Heart left ventricle (tissue), 16 donors: Measurements from ENCODE around the gene TLE4. TPM values are rescaled to one million over a fixed set of nuclear protein-coding genes. Genes with fewer than 3 reads are reported as not detected.

Experiments
- ATAC-seq, 4 donors: fragments of 200-7000 bp; cut with Tn5 transposase; one replicate each; pipeline ENCODE4 v1.9.1; 2020 to 2022; ENCODE audit warnings: moderate library complexity in 4 of 4, mild to moderate bottlenecking in 3 of 4, moderate number of reproducible peaks in 1 of 4
- DNase-seq, 5 donors: peaks; one replicate each; pipeline ENCODE4 v3.0.0-alpha.2; 2020
- H3K27ac ChIP-seq, 12 donors: fragments of 200-600 bp; sonication (generic) in 4 of 12; one replicate each; pipeline versions ENCODE4 v1.5.0 to v1.8.0; 2016 to 2022; ENCODE audit warnings: mild to moderate bottlenecking in 2 of 12
- H3K27me3 ChIP-seq, 9 donors: fragments of 200-600 bp; sonication (generic) in 2 of 9; one replicate each; pipeline versions ENCODE4 v1.5.1 to v1.8.0; 2016 to 2022; ENCODE audit warnings: mild to moderate bottlenecking in 3 of 9
- H3K36me3 ChIP-seq, 9 donors: fragments of 200-600 bp; sonication (generic) in 2 of 9; one replicate each; pipeline versions ENCODE4 v1.5.0 to v1.8.0; 2018 to 2022; ENCODE audit warnings: mild to moderate bottlenecking in 2 of 9
- H3K4me1 ChIP-seq, 12 donors: fragments of 200-600 bp; sonication (generic) in 4 of 12; one replicate each; pipeline versions ENCODE4 v1.5.0 to v1.8.0; 2016 to 2022; ENCODE audit warnings: mild to moderate bottlenecking in 3 of 12
- H3K4me3 ChIP-seq, 12 donors: fragments of 200-600 bp; sonication (generic) in 4 of 12; one replicate each; pipeline versions ENCODE4 v1.5.0 to v1.8.0; 2017 to 2022; ENCODE audit warnings: mild to moderate bottlenecking in 9 of 12, moderate library complexity in 4 of 12
- H3K9me3 ChIP-seq, 12 donors: fragments of 200-600 bp; sonication (generic) in 4 of 12; one replicate each; pipeline versions ENCODE4 v1.5.0 to v1.8.0; 2016 to 2022; ENCODE audit warnings: mild to moderate bottlenecking in 1 of 12
- POLR2A ChIP-seq, 2 donors: fragments of 450-650 bp; IDR thresholded peaks; one replicate each; pipeline ENCODE4 v1.6.1; 2017; ENCODE audit warnings: antibody characterized with exemption in 2 of 2, mild to moderate bottlenecking in 2 of 2, moderate library complexity in 2 of 2
- WGBS, 4 donors: extraction: QIAGEN DNeasy Blood & Tissue Kit in 2 of 4; methylation state at CpG; one replicate each; pipeline versions ENCODE4 v1.1.5 to v1.1.7; 2013 to 2018; 5-methylcytosine and 5-hydroxymethylcytosine counted together
- intact Hi-C, 10 donors: fragments of 100-400 bp; cut with DNase I; formaldehyde crosslinking; loops; one replicate each; pipeline versions ENCODE4 v1.11.1 to v1.14.2; 2022
- polyA plus RNA-seq, 2 donors: library from polyadenylated mRNA; stranded (reverse); fragments of 200-250 nt; gene quantifications; one replicate each; pipeline ENCODE4 v1.2.3, GENCODE V29; 2013
- total RNA-seq, 9 donors: library from RNA; depleted of rRNA in 2 of 9; stranded (reverse); fragments of >200 nt in 2 of 9; fragmentation: NEBNext Ultra II Directional in 3 of 9; extraction: Animal tissue kit (Norgen Biotek cat#: 25700) in 3 of 9; gene quantifications; one replicate each; pipeline versions ENCODE4 v1.1.0 to v1.2.4, GENCODE V29; 2016 to 2023
- TF ChIP-seq, protein P1 (sequence below), 12 donors: fragments of 200-600 bp; sonication (generic) in 4 of 12; IDR thresholded peaks; one replicate each; pipeline versions ENCODE4 v1.5.0 to v1.8.0; 2018 to 2022; ENCODE audit warnings: antibody characterized with exemption in 12 of 12, mild to moderate bottlenecking in 5 of 12
- donor health status: ischemic (EF 13 %, LVEDD 7.1; RV severe dilation, severe dysfunction).
- donor health status: healthy with polysubstance abuse.
- donor health status: DM: no; HTN: yes; CAD: no.
- donor health status: DM: no; HTN: no; CAD: no.
- donor health status: ischemic (EF 25% LVEDD 6.9; RV normal size, moderate dysfunction).
- donor health status: ischemic (EF 25% LVEDD 5.7; RV mildly dilated, moderate dysfunction).
- donor health status: healthy.
- donor health status: DM: yes; HTN: yes; CAD: no.
- donor health status: ischemic (EF 35%, LVEDD 5.7; RV mildly dilated, moderate dysfunction).
- donor health status: nonischemic (EF 11% LVEDD 7.7; RV severe dilation, severe dysfunction).
- donor health status: DM: yes; HTN: yes; CAD: no.
- donor health status: PGD.
- donor health status: ischemic (EF 29% LVEDD 5.4; RV normal size, mild dysfunction).
- donor health status: nonischemic (EF 23%, LVEDD 6.1; RV moderate dilation, normal function).

Gene TLE4
- total and polyA plus RNA-seq, 11 donors, result 3.7 to 23.9 (median 13.8) TPM

DNA sequence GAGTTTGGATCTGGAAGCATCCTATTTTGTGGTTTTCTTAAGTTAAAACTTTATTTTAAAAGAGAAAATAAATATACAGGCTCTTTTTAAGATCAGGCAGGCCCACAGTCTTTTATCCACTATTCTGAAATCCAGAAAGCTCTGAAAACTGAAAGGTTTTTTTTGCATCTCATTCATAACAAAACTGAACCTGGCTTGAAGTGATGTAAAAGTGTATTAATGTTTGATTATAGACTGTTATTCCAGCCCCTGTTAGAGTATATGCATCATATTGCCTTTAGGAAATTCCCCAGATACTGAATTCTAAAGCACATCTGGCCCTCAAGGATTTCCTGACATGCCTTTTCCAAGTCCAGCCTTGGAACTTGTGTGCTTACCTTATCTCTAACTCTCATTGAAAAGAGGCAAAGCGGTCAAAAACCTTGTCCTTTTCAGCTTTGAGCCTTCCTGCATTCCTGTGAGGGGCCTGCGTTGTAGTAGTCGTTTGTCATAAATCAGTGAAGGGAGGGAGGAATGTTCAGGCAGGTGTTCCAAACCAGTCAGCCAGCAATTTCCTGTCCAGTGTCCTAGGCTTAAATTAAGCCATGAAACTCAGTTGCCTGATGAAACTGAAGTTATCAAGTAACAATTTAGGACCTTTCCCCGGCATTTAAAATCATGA, 110.4 kb downstream of the TLE4 start:
- Histone ChIP-seq H3K4me1 (peaks cover 0 to 28% (median 11%) of the 10 kb centered on the region in 12 donors), H3K27ac (no peak overlapping the region), H3K36me3 (no peaks in the 10 kb centered on the region), H3K4me3 (no peak overlapping the region), H3K9me3 (no peaks in the 10 kb centered on the region), H3K27me3 (no peaks in the 10 kb centered on the region)
- intact Hi-C loops, result no loop called here
- WGBS, 4 donors, result 50 to 64% (median 53%) methylated on average over 4 of the region's 4 CpGs
- ATAC-seq (no peak), DNase-seq (no peak)
- TF ChIP-seq, protein P1, sequence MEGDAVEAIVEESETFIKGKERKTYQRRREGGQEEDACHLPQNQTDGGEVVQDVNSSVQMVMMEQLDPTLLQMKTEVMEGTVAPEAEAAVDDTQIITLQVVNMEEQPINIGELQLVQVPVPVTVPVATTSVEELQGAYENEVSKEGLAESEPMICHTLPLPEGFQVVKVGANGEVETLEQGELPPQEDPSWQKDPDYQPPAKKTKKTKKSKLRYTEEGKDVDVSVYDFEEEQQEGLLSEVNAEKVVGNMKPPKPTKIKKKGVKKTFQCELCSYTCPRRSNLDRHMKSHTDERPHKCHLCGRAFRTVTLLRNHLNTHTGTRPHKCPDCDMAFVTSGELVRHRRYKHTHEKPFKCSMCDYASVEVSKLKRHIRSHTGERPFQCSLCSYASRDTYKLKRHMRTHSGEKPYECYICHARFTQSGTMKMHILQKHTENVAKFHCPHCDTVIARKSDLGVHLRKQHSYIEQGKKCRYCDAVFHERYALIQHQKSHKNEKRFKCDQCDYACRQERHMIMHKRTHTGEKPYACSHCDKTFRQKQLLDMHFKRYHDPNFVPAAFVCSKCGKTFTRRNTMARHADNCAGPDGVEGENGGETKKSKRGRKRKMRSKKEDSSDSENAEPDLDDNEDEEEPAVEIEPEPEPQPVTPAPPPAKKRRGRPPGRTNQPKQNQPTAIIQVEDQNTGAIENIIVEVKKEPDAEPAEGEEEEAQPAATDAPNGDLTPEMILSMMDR (IDR thresholded peaks at IDR 0.05), result no peak
- no peak for TF ChIP-seq POLR2A (IDR thresholded peaks at IDR 0.05)

DNA sequence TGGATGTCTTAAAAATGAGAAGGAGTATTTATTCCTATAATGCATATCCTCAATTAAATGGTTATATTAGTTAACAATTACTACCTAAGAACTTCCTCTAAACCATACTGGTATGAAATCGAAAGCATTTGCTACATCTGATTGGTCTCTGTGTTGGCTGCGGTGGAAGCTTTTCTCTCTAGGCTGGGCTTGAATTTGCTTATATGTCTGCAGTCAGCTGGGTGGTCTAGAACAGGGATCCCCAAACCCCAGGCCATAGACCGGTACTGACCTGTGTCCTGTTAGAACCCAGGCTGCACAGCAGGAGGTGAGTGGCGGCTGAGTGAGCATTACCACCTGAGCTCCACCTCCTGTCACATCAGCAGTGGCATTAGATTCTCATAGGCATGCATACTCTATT, 112.3 kb downstream of the TLE4 start:
- TF ChIP-seq, protein P1 (IDR thresholded peaks at IDR 0.05), result no peak
- TF ChIP-seq POLR2A (IDR thresholded peaks at IDR 0.05), result no peak
- no peak overlapping the region for H3K27ac ChIP-seq
- H3K4me3 ChIP-seq, result no peak overlapping the region
- DNase-seq (no peak), ATAC-seq (no peak)
- peaks cover 0 to 28% (median 11%) of the 10 kb centered on the region in 12 donors for H3K4me1 ChIP-seq
- intact Hi-C loops, result no loop called here
- 95 to 100% (median 98%) methylated on average over 2 to 4 of the region's 4 CpGs for WGBS, 4 donors
- H3K27me3 ChIP-seq, result no peaks in the 10 kb centered on the region
- H3K9me3 ChIP-seq, result no peaks in the 10 kb centered on the region
- H3K36me3 ChIP-seq, result no peaks in the 10 kb centered on the region

DNA sequence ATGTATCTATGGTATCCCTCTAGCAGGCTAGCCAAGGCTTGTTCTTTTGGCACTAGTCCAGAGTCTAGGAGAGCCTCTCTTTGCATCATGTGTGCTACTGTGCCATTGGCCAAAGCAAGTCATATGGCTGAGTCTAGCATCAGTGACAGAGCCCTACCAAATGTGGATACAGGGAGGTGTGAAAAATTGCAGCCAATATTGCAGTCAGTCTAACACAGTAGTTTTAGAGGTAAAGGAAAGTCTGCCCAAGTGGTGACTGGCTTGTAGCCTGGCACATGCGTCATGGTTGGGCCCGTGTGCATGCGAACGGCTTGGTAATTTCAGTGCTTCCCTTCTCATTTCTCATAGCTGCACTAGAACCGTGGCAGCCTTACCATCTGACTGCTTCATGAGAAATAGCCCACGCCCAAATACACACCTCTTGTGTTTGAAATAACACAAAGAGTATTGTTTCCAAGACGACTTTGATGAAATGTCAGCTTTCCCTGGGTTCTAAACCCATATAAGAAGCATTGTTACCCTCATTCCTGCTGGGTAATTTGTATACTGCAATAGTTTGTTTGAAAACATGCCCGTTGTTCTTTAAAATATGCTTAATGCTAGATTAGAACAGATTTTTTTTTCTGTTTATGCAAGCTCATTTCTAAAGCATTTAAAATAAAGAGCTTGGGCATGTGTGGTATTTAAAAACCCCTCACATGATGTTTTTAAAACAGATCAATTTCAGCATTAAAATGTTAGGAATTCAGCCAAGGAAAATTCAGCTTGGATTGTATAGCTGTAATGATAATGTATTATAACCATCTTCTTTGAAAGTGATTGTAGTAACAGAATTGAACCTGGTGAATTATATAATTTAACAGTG, 113.2 kb downstream of the TLE4 start:
- TF ChIP-seq POLR2A (IDR thresholded peaks at IDR 0.05), result no peak
- TF ChIP-seq, protein P1 (IDR thresholded peaks at IDR 0.05), result no peak
- WGBS, 4 donors, result 92 to 94% (median 93%) methylated on average over 8 of the region's 8 CpGs
- Histone ChIP-seq H3K9me3 (no peaks in the 10 kb centered on the region), H3K27ac (no peak overlapping the region), H3K4me1 (peaks cover 0 to 28% (median 11%) of the 10 kb centered on the region in 12 donors), H3K27me3 (no peaks in the 10 kb centered on the region), H3K4me3 (no peak overlapping the region), H3K36me3 (no peaks in the 10 kb centered on the region)
- intact Hi-C loops, result no loop called here
- DNase-seq, result no peak
- ATAC-seq, result no peak

DNA sequence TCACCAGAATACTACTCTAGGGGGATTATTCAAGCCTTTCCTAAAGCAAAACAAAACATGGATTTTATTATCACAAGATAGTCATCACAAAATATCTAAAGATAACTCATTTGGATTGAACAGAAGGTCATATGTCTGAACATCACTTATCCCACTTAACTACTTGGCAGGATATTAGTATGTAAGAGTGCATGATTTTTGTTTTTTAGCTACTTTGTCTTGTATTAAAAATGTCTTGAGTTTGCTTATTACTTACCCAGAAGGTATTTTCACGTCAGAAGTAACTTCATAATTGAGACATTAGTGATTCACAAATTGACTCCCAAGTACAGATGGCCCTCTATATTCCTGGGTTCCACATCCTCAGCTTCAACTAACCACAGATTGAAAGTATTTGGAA, 113.8 kb downstream of the TLE4 start:
- no peak for DNase-seq
- H3K27me3 ChIP-seq, result no peaks in the 10 kb centered on the region
- peak in 1 of 4 donors; percentile 20 for ATAC-seq
- 56 to 83% (median 68%) methylated on average over 1 of the region's 1 CpG for WGBS, 4 donors
- TF ChIP-seq POLR2A (IDR thresholded peaks at IDR 0.05), result no peak
- TF ChIP-seq, protein P1 (IDR thresholded peaks at IDR 0.05), result no peak
- peaks cover 0 to 28% (median 11%) of the 10 kb centered on the region in 12 donors for H3K4me1 ChIP-seq
- no peak overlapping the region for H3K4me3 ChIP-seq
- intact Hi-C loops, result no loop called here
- no peaks in the 10 kb centered on the region for H3K9me3 ChIP-seq
- H3K27ac ChIP-seq, result no peak overlapping the region
- no peaks in the 10 kb centered on the region for H3K36me3 ChIP-seq
